Stomach smooth muscle (tissue), 2 donors: ENCODE data around the gene ZNF853.
"Not testable (repeated sequence)": the region's sequence is repeated elsewhere in the genome, so short reads cannot be mapped to it uniquely, and the experiment has no call there.

Source experiments
- H3K27ac ChIP-seq: one replicate; pipeline ENCODE4 v1.7.0; 2013; ENCODE audit warnings: mild to moderate bottlenecking, low read length, inconsistent platforms
- H3K27me3 ChIP-seq, 2 donors: one replicate each; pipeline ENCODE4 v1.7.0; 2013; ENCODE audit warnings: low read length in 2 of 2; ENCODE audit not compliant: insufficient read depth in 2 of 2, control insufficient read depth in 1 of 2
- H3K36me3 ChIP-seq, 2 donors: one replicate each; pipeline ENCODE4 v1.7.0; 2013; ENCODE audit warnings: low read length in 2 of 2; ENCODE audit not compliant: control insufficient read depth in 2 of 2, insufficient read depth in 2 of 2
- H3K4me1 ChIP-seq: one replicate; pipeline ENCODE4 v1.7.0; 2013; ENCODE audit warnings: low read length; ENCODE audit not compliant: control insufficient read depth, insufficient read depth
- H3K4me3 ChIP-seq, 2 donors: one replicate each; pipeline ENCODE4 v1.7.0; 2013; ENCODE audit warnings: low read length in 2 of 2
- H3K9ac ChIP-seq, 2 donors: one replicate each; pipeline ENCODE4 v1.7.0; 2013; ENCODE audit warnings: low read length in 2 of 2, mild to moderate bottlenecking in 1 of 2
- H3K9me3 ChIP-seq, 2 donors: one replicate each; pipeline ENCODE4 v1.7.0; 2013; ENCODE audit warnings: low read length in 2 of 2; ENCODE audit not compliant: control insufficient read depth in 2 of 2
- donor health status: healthy.
- donor health status: Pancreatic carcinoma.

Gene ZNF853

GRCh38 chr7:6654842-6655610 is 39.6 kb downstream of the ZNF853 start:
- H3K36me3 ChIP-seq, result peaks cover 0 to 12% of the 10 kb centered on the region in 2 donors
- no peak overlapping the region for H3K4me3 ChIP-seq
- H3K9me3 ChIP-seq, result no peaks in the 10 kb centered on the region
- no peak overlapping the region for H3K27ac ChIP-seq
- no peaks in the 10 kb centered on the region for H3K4me1 ChIP-seq
- no peak overlapping the region for H3K9ac ChIP-seq
- H3K27me3 ChIP-seq, result peaks cover 0 to 2% of the 10 kb centered on the region in 2 donors

GRCh38 chr7:6655636-6656385 is 40.4 kb downstream of the ZNF853 start:
- Histone ChIP-seq H3K4me3 (no peak overlapping the region), H3K36me3 (peaks cover 0 to 8% of the 10 kb centered on the region in 2 donors), H3K9ac (no peak overlapping the region), H3K9me3 (no peaks in the 10 kb centered on the region), H3K4me1 (no peaks in the 10 kb centered on the region), H3K27ac (no peak overlapping the region), H3K27me3 (peaks cover 0 to 2% of the 10 kb centered on the region in 2 donors)

GRCh38 chr7:6656413-6656812 is 41.0 kb downstream of the ZNF853 start:
- H3K36me3 ChIP-seq, result peaks cover 0 to 8% of the 10 kb centered on the region in 2 donors
- no peaks in the 10 kb centered on the region for H3K9me3 ChIP-seq
- H3K4me3 ChIP-seq, result no peak overlapping the region
- H3K9ac ChIP-seq, result no peak overlapping the region
- no peak overlapping the region for H3K27ac ChIP-seq
- no peaks in the 10 kb centered on the region for H3K4me1 ChIP-seq
- H3K27me3 ChIP-seq, result peaks cover 0 to 2% of the 10 kb centered on the region in 2 donors

- Histone ChIP-seq H3K36me3 (peaks cover 0 to 2% of the 10 kb centered on the region in 2 donors), H3K9ac (no peak overlapping the region), H3K27me3 (peaks cover 0 to 2% of the 10 kb centered on the region in 2 donors), H3K4me1 (no peaks in the 10 kb centered on the region), H3K9me3 (no peaks in the 10 kb centered on the region), H3K27ac (no peak overlapping the region), H3K4me3 (no peak overlapping the region)
Measured at GRCh38 chr7:6658618-6659345, 43.4 kb downstream of the ZNF853 start.

GRCh38 chr7:6670851-6671250 is 55.4 kb downstream of the ZNF853 start:
- H3K27ac ChIP-seq, H3K27me3 ChIP-seq, H3K4me1 ChIP-seq, H3K9ac ChIP-seq, H3K4me3 ChIP-seq: not testable (repeated sequence)
- Histone ChIP-seq H3K36me3 (peaks cover 3 to 11% of the 10 kb centered on the region in 2 donors), H3K9me3 (peaks cover 15 to 36% of the 10 kb centered on the region in 2 donors)
